Muscle of leg (tissue), 11 donors: ENCODE data around the gene RAB3B. TPM values are rescaled to one million over a fixed set of nuclear protein-coding genes. Genes with fewer than 3 reads are reported as not detected.

Source experiments
- DNase-seq: peaks from one replicate; pipeline ENCODE4 v3.0.0; 2013
- H3K27ac ChIP-seq: one replicate; pipeline ENCODE4 v1.5.1; 2013; ENCODE audit warnings: mild to moderate bottlenecking, low read length, control low read depth
- H3K27me3 ChIP-seq: one replicate; pipeline ENCODE4 v1.6.1; 2013; ENCODE audit warnings: low read length; ENCODE audit not compliant: control insufficient read depth, insufficient read depth
- H3K36me3 ChIP-seq: one replicate; pipeline ENCODE4 v1.6.1; 2013; ENCODE audit warnings: low read length; ENCODE audit not compliant: control insufficient read depth, insufficient read depth
- H3K4me1 ChIP-seq: one replicate; pipeline ENCODE4 v1.6.1; 2013; ENCODE audit warnings: low read length; ENCODE audit not compliant: control insufficient read depth, insufficient read depth
- H3K4me3 ChIP-seq: one replicate; pipeline ENCODE4 v1.5.1; 2013; ENCODE audit warnings: low read length, control low read depth
- H3K9me3 ChIP-seq: replicated peaks from 2 replicates; pipeline ENCODE4 v1.6.1; 2013; ENCODE audit warnings: low read depth, low read length; ENCODE audit not compliant: control insufficient read depth
- WGBS: methylation state at CpG from one replicate; pipeline ENCODE4 v1.1.5; 2013; ENCODE audit warnings: missing lambda C conversion rate; ENCODE audit not compliant: insufficient coverage; 5-methylcytosine and 5-hydroxymethylcytosine counted together
- polyA plus RNA-seq, 8 donors: library from polyadenylated mRNA; unstranded; fragments of 120-200 nt; gene quantifications; one replicate each; pipeline versions ENCODE4 v1.2.1 to v1.2.3, GENCODE V29; 2013; ENCODE audit warnings: inconsistent platforms in 1 of 8, low replicate concordance in 1 of 8; ENCODE audit not compliant: insufficient read length in 8 of 8, insufficient read depth in 1 of 8
- total RNA-seq: library from RNA; stranded (reverse); fragments of 120-200 nt; gene quantifications from one replicate; pipeline ENCODE4 v1.2.4, GENCODE V29; 2013

RAB3B gene
- total and polyA plus RNA-seq, 9 donors = 0.18 to 0.34 (median 0.28) TPM

DNA sequence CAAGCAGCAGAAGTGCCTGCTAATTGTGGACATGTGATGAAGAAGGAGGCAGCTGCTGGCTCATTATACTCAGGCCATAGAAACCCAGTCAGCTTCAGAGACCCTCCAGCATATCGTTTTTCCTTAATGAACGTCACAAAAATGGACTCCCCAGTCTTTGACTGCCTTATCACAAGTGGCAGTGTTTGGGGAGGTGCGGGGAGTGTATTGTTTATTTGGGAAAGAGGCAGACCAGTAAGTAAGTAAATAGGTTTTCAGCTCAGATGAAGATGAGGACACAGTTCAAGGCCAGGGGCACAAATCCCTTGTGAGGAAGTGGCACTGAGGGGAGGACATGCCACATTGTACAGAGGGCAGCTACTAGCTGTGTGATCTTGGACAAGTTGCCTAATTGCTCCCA, 68.5 kb downstream of the RAB3B start:
- Histone ChIP-seq H3K9me3 (no peaks in the 10 kb centered on the region), H3K27ac (no peak overlapping the region), H3K27me3 (peaks cover 3% of the 10 kb centered on the region), H3K36me3 (no peaks in the 10 kb centered on the region), H3K4me1 (peaks cover 4% of the 10 kb centered on the region), H3K4me3 (no peak overlapping the region)
- no peak for DNase-seq
- WGBS = 100% methylated on average over 1 of the region's 3 CpGs

DNA sequence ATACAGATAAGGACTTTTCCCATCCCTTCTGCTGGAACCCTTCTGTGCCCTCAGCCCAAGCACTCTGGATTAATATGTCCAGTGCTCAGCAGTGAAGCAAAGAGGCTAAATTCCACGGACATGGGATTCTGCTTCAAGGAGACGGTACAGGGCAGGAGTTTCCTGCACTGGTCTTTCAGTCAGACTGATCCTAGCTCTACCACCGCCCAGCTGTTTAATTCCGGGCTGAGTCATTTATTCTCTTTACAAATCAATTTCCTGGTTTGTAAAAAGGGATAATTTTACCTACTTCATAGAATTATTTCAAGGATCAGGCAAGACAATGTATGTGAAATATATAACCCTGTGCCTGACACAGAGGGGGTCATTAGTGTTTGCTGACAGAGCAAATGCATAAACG, 70.4 kb downstream of the RAB3B start:
- H3K27me3 ChIP-seq = peaks cover 6% of the 10 kb centered on the region
- WGBS = 56% methylated on average over 3 of the region's 5 CpGs

DNA sequence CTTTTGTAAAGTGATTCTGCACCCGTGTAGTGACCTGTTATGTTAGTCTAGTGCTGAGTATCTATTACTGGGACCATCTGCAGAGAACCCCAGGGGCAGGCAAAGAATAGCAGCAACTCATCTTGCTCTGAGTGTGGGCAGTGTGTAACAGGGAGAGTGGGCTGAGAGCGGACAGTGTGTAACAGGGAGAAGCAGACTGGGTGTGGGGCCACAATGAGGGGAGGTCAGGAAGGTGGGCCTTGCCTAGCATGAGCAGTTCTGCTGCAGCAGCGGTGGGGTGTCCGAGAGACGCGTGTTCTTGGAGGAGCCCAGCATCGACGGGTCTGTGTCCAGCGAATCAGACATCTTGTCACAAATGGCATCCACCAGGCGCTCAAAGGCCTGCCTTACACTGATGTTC, 70.8 kb downstream of the RAB3B start:
- Histone ChIP-seq H3K27ac (no peak overlapping the region), H3K4me1 (peaks cover 4% of the 10 kb centered on the region), H3K9me3 (no peaks in the 10 kb centered on the region), H3K36me3 (no peaks in the 10 kb centered on the region), H3K4me3 (no peak overlapping the region), H3K27me3 (peaks cover 6% of the 10 kb centered on the region)
- 79% methylated on average over 10 of the region's 10 CpGs for WGBS
- DNase-seq = no peak

More for the DNA sequence above, 70.4 kb downstream of the RAB3B start:
- no peaks in the 10 kb centered on the region for H3K9me3 ChIP-seq
- no peak overlapping the region for H3K4me3 ChIP-seq
- peaks cover 4% of the 10 kb centered on the region for H3K4me1 ChIP-seq
- no peak overlapping the region for H3K27ac ChIP-seq
- no peaks in the 10 kb centered on the region for H3K36me3 ChIP-seq
- no peak for DNase-seq

DNA sequence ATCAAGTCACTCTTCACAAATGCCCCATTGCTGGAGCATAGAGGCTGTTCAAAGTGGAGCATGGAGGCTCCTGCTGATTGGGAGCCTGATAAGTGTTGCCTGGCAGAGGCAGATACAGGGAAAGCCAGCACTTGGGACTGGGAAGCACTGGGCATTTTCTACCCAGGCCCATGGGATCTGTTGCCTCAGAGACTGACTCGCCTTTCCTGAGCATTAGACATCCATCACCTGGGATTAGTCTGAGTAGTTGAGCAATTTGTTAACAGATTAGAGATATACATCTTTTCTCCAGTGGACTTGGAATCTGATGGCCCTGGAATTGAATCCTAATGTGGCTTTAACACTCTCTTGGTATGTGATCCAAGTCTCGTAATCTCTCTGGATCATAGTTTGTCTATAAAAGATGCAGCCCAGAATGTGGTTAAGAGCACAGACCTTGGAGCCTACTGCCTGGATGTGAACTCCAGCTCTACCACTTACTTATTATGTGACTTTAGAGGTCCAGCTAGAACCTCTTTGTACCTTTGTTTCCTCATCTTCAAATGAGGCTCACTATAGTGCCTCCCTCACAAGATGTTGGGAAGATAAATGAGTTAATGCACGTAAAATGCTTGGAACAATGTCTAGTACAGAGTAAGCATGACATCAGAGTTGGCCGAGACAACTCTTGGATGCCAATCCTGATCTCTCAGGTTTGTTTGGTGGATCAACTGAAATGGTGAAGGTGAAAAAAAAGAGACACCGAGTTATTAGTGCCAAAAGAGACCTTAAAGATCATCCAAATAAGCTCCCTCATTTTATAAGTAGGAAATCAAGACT, 73.7 kb downstream of the RAB3B start:
- no CpG with 5 or more reads among the region's 5 CpGs for WGBS
- Histone ChIP-seq H3K36me3 (no peaks in the 10 kb centered on the region), H3K4me3 (no peak overlapping the region), H3K27ac (no peak overlapping the region), H3K4me1 (peaks cover 4% of the 10 kb centered on the region), H3K9me3 (no peaks in the 10 kb centered on the region), H3K27me3 (peaks cover 6% of the 10 kb centered on the region)
- no peak for DNase-seq

DNA sequence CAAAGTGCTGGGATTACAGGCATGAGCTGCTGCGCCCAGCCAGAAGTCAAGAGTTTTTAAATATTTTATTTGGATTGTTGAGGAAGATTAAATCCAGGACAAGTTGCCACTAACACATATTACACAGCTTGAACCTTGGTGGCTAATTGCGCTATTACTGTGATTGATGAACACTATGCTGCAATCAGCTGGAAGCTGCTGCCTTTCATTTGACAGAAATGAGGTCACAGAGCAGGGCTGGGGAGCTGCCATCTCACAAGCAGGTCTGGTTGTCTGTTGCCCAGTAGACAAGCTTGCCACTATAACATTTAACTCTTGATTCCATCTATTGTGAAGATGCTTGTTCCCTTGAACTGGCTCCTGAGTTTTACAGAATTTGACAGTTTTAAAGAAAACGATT, 74.5 kb downstream of the RAB3B start:
- Histone ChIP-seq H3K36me3 (no peaks in the 10 kb centered on the region), H3K27me3 (peaks cover 6% of the 10 kb centered on the region), H3K9me3 (no peaks in the 10 kb centered on the region), H3K27ac (no peak overlapping the region), H3K4me1 (peaks cover 4% of the 10 kb centered on the region), H3K4me3 (no peak overlapping the region)
- DNase-seq = no peak
- whole genome bisulfite sequencing = no CpG with 5 or more reads among the region's 3 CpGs

DNA sequence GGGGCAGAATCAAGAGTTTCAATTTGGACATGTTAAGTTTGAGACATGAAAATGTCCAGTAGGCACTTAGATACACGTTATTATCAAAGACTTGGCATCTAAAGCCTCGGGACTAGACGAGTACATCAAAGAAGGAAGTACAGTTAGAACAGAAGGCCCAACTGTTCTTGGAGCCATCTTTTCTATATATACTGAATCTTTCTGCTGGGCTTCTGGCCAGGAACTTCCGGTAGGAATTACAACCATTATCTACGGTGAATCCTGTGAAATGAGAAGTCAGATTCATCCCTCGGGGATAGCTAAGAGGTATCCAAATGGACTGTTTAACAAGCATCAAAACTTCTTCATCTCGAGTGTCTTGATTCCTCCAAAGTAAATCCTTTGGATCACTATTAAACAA, 77.6 kb downstream of the RAB3B start:
- Histone ChIP-seq H3K27ac (no peak overlapping the region), H3K36me3 (no peaks in the 10 kb centered on the region), H3K4me1 (peaks cover 3% of the 10 kb centered on the region), H3K4me3 (no peak overlapping the region), H3K9me3 (no peaks in the 10 kb centered on the region), H3K27me3 (peaks cover 8% of the 10 kb centered on the region)
- no peak for DNase-seq
- WGBS = 69% methylated on average over 2 of the region's 7 CpGs

DNA sequence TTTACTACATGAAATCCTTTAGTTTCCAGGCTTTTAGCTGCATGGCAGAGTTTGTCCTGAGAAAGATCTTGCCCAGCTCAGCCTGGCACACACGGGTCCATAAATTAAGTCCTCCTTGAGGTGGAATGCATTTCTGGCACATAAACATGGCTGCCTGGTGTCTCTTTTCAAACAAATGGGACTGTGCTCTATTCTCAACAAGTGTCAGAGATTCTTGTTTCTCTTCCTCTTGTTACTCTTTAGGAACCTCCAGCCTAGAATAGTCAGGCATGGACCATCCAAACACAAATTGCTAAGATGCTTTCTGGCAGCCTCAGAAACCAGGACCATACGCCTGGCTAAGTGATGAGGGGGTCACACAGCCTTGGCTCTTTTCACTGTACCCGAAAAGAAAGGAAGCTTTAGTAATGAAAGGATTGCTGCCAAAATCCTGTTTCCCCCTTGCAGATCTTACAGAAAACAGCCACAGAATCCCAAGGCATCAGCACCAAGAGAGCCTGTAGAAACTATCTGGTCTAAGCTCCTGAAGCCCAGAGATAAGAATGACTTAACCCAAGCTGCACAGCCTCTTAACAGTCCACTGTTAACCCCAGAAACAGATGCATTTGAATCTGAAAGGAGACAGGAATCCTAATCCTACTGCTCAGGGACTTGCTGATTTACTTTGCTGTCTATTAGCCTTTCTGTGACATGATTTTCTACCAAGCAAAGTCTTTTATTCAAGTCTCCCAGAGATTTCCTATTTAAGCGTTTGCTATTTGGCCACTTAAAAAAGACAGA, 80.1 kb downstream of the RAB3B start:
- no peak overlapping the region for H3K4me3 ChIP-seq
- H3K4me1 ChIP-seq = peaks cover 3% of the 10 kb centered on the region
- peaks cover 5% of the 10 kb centered on the region for H3K27me3 ChIP-seq
- no peaks in the 10 kb centered on the region for H3K36me3 ChIP-seq
- DNase-seq = no peak
- H3K9me3 ChIP-seq = no peaks in the 10 kb centered on the region
- no peak overlapping the region for H3K27ac ChIP-seq
- WGBS = 63% methylated on average over 1 of the region's 4 CpGs

DNA sequence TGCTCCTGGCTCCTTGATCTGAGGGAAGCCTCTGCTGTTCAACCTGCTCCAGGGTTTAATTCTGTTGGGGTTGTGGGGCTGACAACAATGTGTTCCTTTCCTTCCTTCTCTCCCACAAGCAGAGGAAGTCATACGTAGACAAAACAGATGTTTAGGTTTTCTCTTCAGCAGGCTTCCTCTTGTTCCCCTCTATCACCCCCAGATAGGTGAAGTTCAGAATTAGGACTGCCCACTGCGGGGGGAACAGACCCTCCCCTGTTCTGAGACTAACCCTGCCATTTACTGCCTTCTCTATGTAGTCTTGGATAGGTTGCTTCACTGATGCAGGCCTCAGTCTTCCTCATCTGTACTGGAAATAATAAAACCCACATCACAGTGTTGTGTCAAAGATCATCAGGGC, 82.0 kb downstream of the RAB3B start:
- no peak for DNase-seq
- Histone ChIP-seq H3K4me1 (peaks cover 3% of the 10 kb centered on the region), H3K27ac (no peak overlapping the region), H3K4me3 (no peak overlapping the region), H3K9me3 (no peaks in the 10 kb centered on the region), H3K27me3 (peaks cover 5% of the 10 kb centered on the region), H3K36me3 (no peaks in the 10 kb centered on the region)
- no CpG with 5 or more reads among the region's 2 CpGs for whole genome bisulfite sequencing

DNA sequence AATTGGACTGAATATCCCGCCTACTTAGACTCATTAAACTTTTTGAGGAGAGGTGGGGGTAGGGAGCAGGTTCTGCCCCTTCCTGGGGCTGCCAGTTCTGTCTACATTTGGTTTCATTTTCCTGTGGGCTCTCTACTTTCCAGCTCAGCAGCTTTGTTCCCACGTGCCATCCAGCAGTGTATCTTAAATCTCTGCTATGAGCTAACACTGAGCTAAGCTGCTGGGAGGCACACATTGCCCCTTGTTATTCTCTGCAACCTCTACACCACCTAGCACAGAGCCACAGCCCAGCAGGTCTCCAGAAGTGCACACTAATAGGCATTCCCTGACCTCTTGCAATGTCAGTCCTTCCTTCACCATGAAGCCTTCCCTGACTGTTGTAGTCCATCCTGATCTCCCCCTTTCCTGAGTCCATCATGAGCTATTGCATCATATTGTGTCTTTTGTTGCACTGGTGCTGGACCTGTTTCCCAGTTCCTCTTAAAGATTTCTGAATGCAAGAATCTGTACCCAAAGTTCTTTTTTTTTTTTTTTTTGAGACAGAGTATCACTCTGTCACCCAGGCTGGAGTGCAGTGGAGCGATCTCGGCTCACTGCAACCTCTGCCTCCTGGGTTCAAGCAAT, 83.3 kb downstream of the RAB3B start:
- no peak for DNase-seq
- H3K9me3 ChIP-seq = no peaks in the 10 kb centered on the region
- no peak overlapping the region for H3K27ac ChIP-seq
- no peaks in the 10 kb centered on the region for H3K36me3 ChIP-seq
- peaks cover 8% of the 10 kb centered on the region for H3K27me3 ChIP-seq
- WGBS = 33% methylated on average over 1 of the region's 4 CpGs
- peaks cover 3% of the 10 kb centered on the region for H3K4me1 ChIP-seq
- no peak overlapping the region for H3K4me3 ChIP-seq
